COR-L47 (cell line): ENCODE data around the gene SEMA3C.
"Not testable (repeated sequence)": the region's sequence is repeated elsewhere in the genome, so short reads cannot be mapped to it uniquely, and the experiment has no call there.

Experiments used
- DNase-seq: peaks from one replicate; lab custom pipeline; 2025; lab: John Stamatoyannopoulos, UW

The SEMA3C gene

DNA sequence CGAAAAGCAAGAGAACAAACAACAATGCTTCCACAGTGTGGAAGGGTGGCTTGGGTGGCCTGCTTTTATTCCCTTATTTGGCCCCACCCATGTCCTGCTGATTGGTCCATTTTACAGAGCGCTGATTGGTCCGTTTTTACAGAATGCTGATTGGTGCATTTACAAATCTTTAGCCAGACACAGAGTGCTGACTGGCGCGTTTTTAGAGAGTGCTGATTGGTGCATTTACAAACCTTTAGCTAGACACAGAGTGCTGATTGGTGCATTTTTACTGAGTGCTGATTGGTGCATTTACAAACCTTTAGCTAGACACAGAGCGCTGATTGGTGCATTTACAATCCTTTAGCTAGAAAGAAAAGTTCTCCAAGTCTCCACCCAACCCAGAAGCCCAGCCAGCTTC is 8.1 kb upstream of the SEMA3C start:
- not testable (repeated sequence) for DNase-seq

DNA sequence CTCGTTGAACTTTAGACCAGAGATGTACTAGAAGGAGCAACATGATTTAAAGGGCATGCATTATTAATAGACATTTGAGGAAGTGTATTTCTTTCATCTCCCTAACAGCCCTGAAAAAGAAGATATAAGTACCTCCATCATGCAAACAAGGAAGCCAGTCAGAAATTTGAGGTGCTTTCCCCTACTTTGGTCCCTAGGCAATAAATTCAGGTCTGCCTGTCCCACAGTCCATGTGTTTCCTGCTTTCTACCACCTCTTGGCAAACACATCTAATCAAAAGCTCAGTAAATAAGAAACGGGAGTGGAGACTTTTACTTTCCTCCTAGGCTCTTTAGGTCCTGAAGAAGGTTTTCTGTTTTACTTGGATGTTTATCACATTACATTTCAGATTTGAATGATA is 5.2 kb upstream of the SEMA3C start:
- DNase-seq, result no peak

DNA sequence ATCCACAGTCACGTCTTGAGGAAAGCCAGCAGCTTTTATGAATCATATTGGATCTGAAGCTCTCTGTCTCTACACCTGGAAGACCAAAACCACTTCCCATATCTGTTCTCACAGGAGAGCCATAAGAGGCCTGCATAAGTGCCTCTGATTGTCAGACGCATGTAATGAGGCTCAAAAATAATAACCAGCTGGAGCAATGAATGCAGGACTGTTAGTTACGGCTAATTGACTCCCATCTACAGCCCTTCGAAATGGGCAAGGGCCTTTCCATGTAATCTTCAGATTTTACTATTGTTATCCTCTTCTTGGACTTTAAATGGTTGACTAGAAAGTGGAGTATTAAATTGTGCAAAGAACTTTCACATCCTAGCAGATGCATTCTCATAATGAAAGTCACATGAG is 4.4 kb upstream of the SEMA3C start:
- DNase-seq, result peak; percentile 27

DNA sequence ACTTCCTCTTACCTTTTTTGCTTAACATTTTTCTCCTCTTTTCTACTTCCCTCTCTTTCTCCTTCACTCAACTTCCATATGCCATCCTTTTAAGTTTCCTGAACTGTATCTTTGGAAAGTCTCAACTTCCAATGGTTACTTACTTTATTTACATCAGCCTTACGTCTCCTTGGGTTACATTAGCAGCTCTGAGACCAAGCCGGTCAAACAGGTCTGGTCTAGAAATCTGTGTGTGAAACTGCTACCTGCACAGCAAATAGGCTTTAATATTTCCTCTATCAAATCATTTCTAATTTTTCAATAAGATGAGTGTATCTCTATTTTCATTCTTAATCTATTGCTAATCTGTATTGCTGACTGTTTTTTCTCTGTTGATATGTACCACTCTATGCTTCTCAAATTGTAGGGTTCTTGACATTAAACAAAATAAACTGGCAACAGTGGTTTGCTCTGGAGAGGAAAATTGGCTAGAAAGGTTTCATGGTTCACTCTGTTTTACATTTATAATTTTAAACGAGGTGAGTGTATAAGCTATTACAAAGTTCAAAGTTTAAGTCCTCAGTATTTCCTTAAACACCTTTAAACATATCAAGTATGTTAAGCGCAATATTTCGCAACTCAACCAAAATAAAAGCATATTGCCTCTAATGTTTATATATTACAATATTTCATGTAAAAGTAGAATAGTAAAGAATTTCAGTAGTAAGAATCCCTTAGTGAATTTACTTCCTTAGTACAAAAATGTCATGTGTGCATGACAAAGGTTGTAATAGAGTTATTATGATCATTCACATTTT is 3.6 kb upstream of the SEMA3C start:
- DNase-seq, result no peak

DNA sequence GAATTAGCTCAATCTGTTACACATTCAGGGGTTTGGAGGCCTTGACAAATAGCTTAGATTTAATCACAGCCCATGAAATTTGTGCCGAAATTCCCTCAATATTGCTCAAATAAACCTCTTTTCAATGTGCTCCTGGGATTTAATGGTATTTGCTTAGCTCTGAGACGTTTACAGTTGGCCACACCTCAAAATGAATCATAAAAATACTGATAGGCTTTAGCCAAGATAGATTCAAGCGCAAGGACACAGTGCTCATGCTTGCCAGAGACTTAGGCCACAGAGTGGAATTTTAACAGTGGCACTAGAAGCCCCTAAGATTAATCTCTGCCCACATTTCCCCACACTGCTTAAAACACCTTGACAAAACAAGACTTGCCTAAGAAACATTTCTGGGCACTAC is 2.3 kb upstream of the SEMA3C start:
- DNase-seq, result no peak

DNA sequence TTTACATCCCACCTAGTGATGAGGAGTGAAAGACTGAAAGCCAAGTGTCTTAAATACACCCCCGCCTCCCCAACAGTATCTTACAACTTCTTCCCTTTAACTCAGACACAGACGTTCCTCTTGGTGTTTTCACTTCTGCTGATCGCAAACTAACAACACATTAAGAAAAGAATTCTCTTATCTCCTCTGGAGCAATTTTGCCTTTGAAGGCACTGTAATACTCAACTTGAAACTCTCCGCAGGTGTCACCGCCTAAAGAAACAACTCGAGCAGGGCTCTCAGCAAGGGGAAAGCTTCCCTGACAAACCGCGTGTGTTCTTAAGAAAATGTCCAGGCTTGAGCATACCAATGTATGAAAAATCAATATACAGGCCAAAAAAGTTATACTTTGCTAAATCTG is 452 bp downstream of the SEMA3C start:
- no peak for DNase-seq

- DNase-seq, result no peak
These were observed 1.8 kb downstream of the SEMA3C start for GRCh38 chr7:80916770-80917741.

- no peak for DNase-seq
These were observed 8.6 kb downstream of the SEMA3C start for GRCh38 chr7:80910228-80910627.

GRCh38 chr7:80908360-80908797 is 10.5 kb downstream of the SEMA3C start:
- no peak for DNase-seq

DNA sequence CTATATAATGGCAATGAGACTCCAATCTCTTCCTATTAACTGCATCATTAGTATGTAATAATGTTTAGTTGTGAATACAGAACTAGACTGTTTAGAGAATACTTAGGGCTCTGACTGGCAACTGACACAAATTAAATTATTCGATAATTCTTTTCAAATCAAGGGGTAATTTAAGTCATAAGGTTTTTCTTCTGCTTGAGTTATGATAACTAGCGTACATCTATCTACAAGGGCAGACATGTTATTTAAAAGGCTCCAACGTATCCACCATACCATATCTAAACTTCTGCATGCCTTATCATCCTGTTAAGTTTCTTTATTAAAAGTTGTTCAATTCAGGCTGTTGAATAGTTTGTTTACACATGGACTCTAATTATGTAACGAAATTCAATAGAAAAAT is 11.2 kb downstream of the SEMA3C start:
- DNase-seq, result no peak

DNA sequence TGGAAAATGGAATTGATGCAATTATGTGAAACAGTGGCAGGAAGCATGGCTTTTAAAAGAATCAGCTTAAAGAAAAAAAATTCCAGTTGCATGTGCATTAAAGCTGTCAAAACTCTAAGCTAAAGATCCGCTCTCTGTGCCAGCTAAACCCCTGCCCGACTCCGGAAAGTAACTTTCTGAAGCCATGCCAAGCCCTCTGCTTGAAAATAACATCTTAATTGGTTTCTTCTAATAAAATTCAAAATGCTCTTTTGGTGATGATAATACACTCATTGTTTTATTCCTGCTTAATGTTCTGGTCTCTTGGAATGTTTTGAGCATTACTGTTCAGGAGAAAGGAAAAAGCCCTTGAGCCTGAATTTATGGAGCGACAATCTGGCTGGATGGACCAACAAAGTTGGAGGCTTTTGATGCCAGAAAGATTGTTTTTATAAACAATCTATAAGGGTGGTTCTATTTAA is 11.7 kb downstream of the SEMA3C start:
- DNase-seq, result no peak

- DNase-seq, result no peak
These were observed 13.5 kb downstream of the SEMA3C start for GRCh38 chr7:80905334-80905733.

DNA sequence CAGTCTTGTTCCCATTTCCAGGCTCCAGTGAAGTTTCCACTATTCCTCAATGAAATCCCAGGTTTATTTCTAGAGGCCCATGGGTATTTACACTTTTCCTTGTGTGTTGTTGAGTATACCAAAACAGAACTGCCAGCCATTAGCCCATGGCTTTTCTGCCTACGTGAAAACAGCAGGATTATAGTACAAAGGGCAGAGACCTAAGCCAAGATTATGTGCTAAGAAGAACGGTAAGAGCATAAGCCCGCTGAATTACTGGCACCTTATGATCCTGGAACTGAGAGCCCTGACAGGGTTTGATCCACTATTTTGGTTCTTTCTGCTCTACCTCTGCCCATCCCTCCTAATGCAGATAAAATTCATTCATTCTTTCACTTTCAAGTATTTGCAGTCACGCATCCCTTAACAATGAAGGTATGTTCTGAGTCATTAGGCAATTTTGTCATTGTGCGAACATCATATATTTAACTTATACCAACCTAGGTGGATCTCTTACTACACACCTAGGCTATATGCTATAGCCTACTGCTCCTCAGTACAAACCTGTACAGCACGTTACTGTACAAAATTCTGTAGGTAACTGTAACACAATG is 16.0 kb downstream of the SEMA3C start:
- no peak for DNase-seq

DNA sequence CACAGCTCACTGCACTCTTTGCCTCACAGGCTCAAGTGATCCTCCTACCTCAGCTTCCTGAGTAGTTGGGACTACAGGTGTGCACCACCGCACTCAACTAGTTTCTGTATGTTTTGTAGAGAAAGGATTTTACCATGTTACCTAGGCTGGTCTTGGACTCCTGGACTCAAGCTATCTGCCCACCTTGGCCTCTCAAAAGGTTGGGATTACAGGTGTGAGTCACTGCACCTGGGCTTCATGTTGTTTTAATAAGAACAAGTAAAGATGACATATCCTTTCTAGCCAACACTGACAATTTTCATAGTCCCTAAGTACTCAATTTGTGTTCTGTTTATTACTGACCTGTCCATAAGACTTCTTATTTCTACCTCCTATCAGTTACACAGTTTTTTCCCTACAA is 16.8 kb downstream of the SEMA3C start:
- no peak for DNase-seq

- DNase-seq, result no peak
These were observed 18.0 kb downstream of the SEMA3C start for GRCh38 chr7:80900583-80901576.

- DNase-seq, result no peak
These were observed 21.8 kb downstream of the SEMA3C start for GRCh38 chr7:80896906-80897598.

- no peak for DNase-seq
These were observed 23.8 kb downstream of the SEMA3C start for GRCh38 chr7:80895056-80895455.

DNA sequence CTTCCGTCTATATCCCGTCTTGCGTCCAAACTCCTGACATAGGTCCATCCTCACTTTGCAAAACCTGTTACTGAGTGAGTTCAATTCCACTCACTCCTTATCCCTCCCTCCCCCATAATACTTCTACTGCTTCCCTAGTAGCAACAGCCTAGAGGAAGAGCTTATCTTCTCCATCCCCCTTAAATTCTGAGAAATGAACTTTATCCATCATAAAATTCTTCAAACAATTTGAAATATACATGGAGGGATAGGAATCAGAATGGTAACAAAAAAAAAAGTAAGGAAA is 27.6 kb downstream of the SEMA3C start:
- no peak for DNase-seq

DNA sequence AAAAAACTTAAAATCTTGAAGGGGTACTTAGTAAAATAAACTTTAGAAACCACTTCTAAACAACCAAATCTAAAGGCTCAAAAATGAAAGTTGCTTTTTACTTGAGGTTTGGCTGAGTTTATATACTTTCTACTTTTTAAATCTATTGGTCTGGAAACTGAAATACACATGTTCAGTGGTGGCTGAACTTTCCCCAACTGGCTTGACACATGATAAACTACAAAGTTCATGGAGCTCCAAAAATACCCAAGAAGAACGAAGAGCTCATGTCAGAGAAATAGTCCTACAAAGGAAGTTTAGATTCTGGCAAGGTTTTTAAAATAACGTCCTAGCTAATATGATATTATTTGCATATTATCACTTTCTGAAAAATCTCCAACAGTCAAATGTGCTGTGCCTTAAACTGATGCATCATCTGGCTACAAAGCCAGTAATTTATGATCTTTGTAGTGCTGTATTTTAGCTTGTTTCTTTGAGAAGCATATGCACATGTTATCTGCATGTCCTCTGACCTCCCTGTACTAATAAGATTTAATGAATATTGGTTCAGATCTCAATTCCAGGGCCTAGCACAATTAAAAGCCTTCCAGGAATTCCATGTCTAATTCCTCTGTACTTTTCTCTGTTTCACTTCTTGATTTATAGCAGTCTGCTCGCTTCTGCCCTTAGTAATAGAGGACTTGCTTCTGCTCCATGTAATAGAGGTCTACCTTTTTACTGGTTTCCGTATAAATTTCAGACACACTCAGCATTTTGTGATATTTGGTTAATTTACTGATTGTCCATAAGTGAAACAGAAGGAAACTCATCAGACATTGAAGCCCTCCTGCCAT is 28.2 kb downstream of the SEMA3C start:
- no peak for DNase-seq

GRCh38 chr7:80889525-80889924 is 29.3 kb downstream of the SEMA3C start:
- DNase-seq, result no peak
